ENCODE data around the gene PTPRN2.

Gene PTPRN2

DNA sequence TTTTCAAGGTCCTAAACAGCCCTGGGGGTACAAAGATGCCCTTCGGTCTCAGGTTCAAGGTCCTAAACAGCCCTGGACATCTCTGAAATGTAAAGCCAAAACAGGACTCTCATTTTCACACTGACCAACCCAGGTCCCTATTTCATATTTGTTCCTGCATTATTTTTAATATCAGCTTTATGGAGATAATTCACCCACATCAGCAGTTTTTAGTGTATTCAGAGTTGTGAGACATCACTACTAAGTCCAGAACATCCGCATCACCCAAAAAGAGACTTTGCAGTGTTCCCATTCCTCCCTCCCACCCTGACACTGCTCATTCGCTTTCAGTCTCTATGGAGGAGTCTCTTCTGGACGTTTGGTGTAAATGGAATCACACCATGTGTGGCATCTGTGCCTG, 420.2 kb downstream of the PTPRN2 start:
- no peak for DNase-seq (ENCODE audit: low spot score)
- in situ Hi-C loops (cut with MboI; ENCODE audit: low pct_unique_long_range_greater_than_20kb, low sequenced_read_pairs, unreplicated experiment), result no loop called here
- TF ChIP-seq CTCF (IDR thresholded peaks at IDR 0.05; ENCODE audit: extremely low read depth, insufficient read depth, missing control alignments), result no peak

DNA sequence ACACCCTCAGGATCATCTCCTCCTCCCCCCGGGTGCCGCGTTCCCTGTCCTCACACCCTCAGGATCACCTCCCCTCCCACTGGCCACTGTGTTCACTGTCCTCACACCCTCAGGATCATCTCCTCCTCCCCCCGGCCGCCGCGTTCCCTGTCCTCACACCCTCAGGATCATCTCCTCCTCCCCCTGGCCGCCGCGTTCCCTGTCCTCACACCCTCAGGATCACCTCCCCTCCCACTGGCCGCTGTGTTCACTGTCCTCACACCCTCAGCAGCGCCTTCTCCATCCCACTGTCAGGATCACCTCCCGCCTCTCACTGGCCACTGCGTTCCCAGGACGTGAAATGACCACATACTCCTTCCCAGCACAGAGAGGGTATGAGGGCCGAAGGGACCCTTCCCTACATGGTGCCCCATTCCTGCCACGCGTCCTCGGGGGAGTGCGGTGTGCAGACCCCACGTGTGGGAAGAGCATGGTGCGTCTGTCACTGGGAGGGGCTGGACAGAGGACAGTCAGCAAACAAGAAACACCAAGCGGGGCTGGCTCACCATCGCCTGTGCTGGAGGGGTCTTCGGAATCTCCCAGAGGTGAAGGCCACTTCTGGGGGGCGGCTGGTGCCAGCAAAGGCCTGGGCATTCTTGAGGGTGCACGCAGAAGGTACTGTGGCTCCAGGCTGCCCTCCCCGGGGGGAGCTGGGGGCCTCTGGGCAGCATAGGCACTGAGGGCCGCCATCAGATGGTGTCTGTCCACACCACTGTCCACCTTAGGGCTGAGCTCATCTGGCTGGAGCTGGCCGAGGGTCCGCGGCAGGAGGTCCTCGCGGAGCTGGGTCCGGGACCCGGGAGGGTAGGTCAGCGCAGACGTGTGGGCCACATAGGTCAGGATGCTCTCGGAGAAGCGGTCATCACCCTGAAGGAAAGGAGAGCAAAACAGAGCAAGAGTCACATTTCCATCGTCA, 421.0 kb downstream of the PTPRN2 start:
- no peak for TF ChIP-seq CTCF (IDR thresholded peaks at IDR 0.05; ENCODE audit: extremely low read depth, insufficient read depth, missing control alignments)
- in situ Hi-C loops (cut with MboI; ENCODE audit: low pct_unique_long_range_greater_than_20kb, low sequenced_read_pairs, unreplicated experiment), result no loop called here

DNA sequence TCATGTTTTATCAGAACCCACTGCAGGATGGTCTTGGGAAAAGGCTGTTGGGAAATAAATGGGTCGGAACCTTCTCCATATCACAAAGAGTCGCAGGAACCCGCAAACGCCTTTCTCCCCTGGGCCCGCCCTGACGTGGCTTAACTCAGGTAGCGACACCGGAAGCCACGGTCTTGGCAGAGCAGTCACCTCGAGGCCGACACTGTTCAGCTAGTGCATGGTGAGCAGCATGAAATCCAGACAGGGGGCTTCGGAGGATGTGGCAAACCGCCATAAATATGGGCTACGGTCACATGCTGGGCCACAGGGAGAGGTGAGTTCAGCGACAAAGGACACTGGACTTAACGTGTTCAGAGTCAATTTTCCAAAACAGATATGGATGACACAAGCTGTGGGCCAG, 421.9 kb downstream of the PTPRN2 start:
- in situ Hi-C loops (cut with MboI; ENCODE audit: low pct_unique_long_range_greater_than_20kb, low sequenced_read_pairs, unreplicated experiment), result no loop called here
- DNase-seq (ENCODE audit: low spot score), result no peak
- no peak for TF ChIP-seq CTCF (IDR thresholded peaks at IDR 0.05; ENCODE audit: extremely low read depth, insufficient read depth, missing control alignments)

More for the DNA sequence above, 421.0 kb downstream of the PTPRN2 start:
- no peak for DNase-seq (ENCODE audit: low spot score)

DNA sequence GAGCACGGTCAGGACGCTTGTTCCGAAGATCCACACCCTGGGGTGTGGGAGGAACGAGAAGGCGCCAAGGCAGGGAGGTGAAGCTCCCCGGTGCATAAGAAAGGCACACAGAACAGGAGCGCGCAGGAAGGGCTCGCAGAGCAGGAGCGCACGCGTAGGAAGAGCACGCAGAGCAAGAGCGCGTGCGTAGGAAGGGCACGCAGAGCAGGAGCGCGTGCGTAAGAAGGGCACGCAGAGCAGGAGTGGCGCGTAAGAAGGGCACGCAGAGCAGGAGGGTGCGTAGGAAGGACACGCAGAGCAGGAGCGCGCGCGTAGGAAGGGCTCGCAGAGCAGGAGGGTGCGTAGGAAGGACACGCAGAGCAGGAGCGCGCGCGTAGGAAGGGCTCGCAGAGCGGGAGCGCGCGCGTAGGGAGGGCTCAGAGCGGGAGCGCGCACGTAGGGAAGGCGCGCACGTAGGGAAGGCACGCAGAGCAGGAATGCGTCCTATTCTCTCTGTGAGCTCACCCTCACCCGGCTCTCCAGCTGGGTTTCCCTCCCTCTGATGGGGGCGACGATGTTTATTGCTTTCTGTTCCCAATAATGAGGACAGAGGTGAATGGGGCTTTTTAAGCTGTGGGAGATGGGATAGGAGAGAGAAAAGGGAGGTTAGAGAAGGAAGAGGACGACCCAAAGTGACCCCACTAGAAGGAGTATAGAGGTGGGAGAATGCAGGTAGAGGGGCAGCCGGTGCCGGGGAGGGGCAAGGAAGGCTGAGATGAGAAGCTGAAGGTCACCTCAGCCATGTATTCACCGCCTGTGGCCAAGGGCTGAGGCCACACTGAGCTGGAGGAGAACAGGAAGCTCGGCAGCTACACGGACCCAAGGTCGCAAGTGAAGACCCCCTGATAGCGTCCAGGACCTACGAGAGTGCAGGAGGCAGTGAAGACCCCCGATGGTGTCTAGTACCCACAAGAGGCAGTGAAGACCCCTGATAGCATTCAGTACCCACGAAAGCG, 423.2 kb downstream of the PTPRN2 start:
- no peak for DNase-seq (ENCODE audit: low spot score)
- no peak for TF ChIP-seq CTCF (IDR thresholded peaks at IDR 0.05; ENCODE audit: extremely low read depth, insufficient read depth, missing control alignments)
- in situ Hi-C loops (cut with MboI; ENCODE audit: low pct_unique_long_range_greater_than_20kb, low sequenced_read_pairs, unreplicated experiment), result no loop called here

DNA sequence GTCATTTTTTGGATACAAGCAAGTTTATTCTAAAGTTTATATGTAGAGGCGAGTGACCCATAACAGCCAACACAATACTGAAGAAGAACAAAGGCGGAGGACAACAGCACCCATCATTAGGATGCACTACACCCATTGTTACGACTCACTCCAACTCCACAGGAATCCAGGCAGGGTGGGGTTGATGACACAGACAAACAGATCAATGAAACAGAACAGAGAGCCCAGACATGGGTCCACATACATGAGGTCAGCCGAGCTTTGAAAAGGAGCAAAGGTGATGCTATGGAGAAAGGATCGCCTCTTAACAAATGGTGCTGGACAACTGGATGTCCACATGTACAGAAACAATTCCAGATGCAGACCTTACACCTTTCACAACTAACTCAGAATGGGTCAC, 426.4 kb downstream of the PTPRN2 start:
- TF ChIP-seq CTCF (IDR thresholded peaks at IDR 0.05; ENCODE audit: extremely low read depth, insufficient read depth, missing control alignments), result no peak

DNA sequence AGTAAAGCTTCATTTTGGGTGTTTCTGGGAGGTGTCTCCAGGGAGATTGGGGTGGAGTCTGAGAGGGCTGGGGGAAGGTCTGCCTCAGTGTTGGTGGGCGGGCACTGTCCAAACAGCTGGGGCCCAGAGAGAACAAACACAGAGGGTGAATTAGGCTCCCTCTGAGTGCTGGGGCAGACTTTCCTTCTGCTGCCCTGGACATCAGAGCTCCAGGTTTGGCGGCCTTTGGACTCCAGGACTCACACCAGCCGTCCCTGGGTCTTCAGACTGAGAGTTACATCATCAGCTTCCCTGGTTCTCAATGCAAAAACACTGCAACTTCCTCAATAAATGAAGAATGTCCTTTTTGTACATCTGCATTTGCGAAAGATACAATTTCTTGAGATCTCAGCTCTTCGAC, 427.4 kb downstream of the PTPRN2 start:
- in situ Hi-C loops (cut with MboI; ENCODE audit: low pct_unique_long_range_greater_than_20kb, low sequenced_read_pairs, unreplicated experiment), result no loop called here

More for the DNA sequence above, 426.4 kb downstream of the PTPRN2 start:
- in situ Hi-C loops (cut with MboI; ENCODE audit: low pct_unique_long_range_greater_than_20kb, low sequenced_read_pairs, unreplicated experiment), result no loop called here
- DNase-seq (ENCODE audit: low spot score), result no peak

More for the DNA sequence above, 427.4 kb downstream of the PTPRN2 start:
- no peak for TF ChIP-seq CTCF (IDR thresholded peaks at IDR 0.05; ENCODE audit: extremely low read depth, insufficient read depth, missing control alignments)
- DNase-seq (ENCODE audit: low spot score), result no peak
